NCI-H1105 (cell line): Measurements from ENCODE around the gene VAMP8.
"Not testable (repeated sequence)": the region's sequence is repeated elsewhere in the genome, so short reads cannot be mapped to it uniquely, and the experiment has no call there.

ENCODE experiments used
- DNase-seq: peaks from one replicate; lab custom pipeline; 2025; lab: John Stamatoyannopoulos, UW

VAMP8 gene

DNA sequence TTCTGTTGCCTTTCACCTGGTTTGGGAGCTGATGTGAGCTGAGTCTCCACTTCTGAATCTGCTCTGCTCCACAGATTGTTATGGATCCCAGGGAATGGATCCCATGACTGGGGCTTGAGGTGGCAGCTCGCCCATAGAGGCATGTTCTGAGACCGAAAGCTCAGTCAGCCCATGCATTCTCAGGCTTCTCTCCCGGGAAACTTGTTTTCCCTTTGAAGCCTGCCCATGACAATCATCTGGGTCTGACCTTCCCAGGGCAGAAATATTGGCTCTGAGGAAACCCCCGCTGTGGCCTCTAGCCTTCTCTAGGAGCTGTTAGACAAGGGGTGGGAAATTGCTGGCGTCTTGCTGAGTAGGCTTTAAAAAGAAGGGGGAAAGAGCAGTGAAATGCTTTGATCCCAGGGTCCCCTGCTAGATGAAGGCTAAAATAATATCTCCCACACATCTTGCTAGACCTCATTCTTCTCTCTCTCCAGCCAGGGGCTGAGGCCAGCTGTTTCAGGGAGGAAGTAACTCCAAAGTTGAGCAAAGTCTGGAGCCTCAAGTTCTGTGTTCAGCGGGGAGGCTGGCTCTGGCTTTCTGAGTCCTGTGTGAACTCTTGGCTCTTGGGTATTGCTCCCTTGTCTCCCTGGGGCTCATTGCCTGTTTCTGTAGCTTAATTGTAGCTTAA lies 2.0 kb downstream of the VAMP8 start:
- DNase-seq: no peak

DNA sequence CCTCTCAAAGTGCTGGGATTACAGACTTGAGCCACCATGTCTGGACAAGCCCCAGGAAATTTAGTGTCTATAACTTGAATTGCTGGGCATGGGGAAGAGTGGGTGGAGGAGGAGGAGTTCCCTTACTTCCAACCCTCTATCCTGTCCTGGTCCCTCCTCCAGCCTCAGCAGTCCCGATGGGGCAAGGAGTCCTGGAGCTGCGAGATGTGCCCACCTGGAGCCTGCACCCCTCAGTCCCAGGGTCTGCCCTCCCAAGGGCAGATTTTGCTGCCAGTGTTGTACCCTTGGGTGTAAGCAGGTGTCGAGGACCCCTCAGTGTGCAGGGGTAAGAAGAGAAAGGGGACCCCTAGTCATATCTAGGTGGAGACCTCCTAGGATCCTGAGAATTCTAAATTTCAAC lies 2.8 kb downstream of the VAMP8 start:
- no peak for DNase-seq

DNA sequence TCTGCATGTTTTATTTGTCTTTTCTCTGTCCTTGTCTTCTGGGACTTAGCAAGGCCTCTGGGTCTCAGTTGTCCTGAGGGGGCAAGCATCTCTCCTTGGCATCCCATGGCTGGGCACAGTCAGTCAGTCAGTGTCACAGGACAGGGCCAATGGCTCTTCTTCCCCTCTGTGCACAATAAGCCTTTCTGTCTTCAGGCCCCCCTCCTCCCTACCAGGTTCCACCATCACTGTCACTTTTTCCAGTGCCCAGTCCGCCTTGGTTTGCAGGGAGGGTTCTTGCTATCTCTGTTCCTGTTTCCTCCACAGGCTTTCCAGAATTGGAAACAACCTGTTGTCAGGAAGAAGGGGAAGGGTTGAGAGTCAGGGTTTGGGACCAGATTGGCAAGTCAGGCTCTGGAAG lies 5.1 kb downstream of the VAMP8 start:
- DNase-seq: no peak

DNA sequence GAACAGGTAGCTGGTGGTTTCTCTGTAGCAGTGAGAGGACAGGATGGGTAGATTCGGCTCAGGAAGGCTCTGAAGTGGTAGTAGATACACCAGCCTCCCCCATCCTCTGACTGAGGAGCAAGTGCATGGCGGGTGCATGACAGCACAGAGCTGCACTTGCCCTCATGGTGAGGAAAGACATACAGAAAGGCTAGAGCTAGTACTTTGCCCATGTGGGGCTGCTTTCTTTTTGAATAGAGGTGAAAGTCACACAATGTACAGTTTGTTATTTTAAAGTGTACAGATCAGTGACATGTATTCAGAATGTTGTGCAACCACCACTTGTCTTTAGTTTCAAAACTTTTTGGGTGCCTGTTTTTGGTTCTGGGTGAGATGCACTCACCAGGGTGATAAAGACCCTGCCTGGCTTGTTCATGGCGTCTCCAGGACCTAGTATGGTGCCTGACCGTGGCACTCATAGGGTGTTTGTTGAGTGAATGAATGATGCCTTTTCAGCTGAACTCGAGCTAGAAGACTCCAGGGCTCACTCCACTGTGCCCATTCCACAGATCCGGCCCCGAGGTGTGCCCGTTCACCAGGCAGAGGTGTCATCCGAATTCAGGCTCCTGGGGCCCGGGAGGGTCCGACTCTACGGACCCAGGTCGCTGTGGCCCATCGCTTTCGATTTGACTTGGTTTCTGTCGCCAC lies 6.4 kb downstream of the VAMP8 start:
- DNase-seq: no peak

DNA sequence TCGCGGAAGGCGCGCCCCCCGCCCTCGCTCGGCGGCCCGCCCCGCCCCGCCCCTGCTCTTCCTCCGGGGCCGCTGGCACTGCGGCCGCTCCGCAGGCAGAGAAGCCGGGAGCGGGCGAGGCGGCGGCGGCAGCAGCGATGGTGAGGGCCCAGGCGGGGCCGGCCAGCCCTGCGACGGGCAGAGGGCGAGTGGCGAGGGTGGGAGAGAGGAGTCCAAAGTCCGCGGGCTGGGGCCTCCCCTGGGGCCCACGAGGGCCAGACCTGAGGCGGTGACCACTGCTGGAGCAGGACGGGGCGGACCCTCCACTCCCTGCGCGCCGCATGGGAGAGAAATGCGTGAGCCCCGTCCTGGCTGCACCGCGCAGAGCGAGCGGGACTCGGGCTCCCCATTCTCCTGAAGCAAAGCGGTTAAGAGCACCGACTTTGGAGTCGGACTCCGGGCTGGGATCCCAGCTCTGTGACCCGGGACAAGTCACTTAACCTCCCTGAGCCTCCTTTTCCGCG lies 7.0 kb downstream of the VAMP8 start, which contains the start of gene VAMP5:
VAMP5 (plus strand) TSS at position 78 of the 503 bp plus-strand sequence; CDS start at position 138, 60 bp downstream.
- no peak for DNase-seq

DNA sequence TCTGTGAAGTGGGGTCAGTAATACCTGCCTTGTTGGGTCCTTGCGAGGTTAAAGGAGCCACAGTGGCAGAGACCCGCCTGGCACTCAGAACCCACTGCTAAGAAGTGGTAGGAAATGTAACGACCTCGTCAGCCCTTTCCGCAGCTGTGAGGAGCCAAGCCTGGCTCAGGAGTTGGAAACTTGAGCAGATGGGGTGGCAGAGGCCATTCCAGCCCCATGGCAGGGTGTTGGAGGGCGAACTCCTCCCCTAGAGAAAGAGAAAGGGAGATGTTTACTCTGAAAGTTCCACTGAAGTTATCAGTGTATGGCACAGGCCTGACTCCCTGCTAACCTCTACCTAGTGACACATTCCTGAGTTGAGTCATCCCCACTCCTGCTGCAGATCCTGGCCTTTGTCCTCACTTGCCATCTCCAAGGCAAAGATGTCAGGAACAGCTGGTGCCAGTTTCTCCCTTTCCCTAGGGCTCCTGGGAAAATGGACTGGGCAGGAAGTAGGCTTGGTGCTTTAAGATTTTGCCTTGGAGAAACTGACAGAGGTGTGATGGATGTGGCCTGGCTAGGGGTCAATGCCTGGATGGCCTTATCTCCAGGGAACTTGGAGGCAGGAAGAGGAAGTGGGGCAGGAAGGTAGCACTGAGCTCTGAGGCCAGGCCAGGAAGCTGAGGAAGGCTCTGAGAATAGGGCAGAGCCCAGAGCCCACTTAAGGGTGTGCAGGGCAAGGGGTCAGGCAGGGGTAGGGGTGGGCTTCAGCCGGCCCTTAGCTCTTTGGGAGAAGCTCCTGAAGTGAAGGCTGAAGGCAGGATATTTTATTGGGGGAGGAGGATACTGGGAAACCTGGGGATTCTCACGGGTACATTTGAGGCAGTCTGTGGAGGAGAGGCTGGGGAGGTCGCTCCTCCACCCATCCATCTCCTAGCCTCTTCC lies 7.7 kb downstream of the VAMP8 start:
- DNase-seq: no peak

DNA sequence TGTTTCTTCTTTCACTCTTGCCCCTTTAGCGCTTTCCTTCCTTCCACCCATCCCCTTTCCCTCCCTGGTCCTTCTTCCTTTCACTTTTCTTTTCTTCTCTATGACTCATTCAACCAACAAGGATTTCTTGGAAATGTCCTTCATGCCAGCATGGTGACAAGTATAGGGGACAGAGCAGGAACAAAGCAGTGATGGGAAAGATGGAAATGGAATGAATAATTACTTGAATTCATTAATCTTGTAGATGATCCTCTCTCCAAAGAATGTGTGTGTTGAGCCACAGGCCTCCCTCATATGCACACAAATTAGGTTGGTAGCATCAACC lies 8.4 kb downstream of the VAMP8 start:
- DNase-seq: no peak

DNA sequence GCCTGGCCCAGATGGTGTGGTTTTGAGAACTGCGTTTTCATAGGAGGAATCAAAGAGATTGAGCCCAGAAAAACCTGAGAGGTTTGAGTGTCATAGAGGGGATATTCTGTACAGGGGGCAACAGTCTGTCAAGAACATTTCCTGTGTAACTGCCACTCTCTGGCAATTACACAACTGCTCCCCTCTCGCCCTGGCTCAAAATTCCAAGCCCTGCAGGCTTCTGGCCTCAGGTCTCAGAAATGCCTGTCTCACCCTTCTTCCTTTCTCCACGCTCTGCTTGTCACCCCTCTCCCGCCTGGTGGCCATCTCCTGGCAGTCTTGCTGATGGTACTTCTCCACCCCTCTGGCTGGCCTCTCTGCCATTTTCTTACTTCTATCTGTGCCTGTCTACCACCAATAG lies 10.8 kb downstream of the VAMP8 start:
- no peak for DNase-seq

DNA sequence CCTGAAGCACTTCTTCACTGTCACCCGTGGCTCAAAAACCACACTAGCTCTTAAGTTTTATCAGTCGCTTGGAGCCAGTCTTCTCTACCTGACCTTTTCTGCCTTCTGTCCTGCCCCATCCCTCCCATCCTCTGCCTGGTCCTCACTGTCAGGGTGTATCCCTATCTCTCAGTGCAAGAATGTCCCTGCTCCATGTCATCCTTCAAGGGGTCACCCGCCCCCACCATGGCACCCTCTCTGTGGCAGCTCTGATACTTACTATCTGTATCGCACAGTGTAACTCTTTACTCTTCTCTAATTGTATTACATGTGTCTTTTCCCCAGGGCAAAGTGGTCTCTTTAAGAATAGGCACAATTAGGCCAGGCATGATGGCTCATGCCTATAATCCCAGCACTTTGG lies 11.3 kb downstream of the VAMP8 start:
- no peak for DNase-seq

DNA sequence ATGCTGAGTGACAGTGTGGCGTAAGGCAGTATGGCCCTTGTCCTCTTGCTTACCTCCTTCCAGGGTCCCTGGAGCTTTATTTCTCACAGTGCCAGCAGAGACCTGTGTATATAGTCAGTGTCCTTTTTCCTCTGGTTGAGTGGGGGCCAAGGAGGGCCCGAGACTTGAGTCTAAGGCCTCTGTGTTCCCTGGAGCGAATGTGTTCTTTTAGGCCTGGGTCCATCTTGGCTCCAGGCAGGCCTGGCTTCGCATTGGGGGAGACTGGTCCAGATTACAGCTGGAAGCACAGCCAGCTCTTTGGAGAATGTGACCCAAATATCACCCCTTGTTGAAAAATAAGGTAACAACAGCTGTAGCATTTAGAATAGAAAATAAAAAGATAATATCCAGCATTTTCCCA lies 11.8 kb downstream of the VAMP8 start:
- no peak for DNase-seq

DNA sequence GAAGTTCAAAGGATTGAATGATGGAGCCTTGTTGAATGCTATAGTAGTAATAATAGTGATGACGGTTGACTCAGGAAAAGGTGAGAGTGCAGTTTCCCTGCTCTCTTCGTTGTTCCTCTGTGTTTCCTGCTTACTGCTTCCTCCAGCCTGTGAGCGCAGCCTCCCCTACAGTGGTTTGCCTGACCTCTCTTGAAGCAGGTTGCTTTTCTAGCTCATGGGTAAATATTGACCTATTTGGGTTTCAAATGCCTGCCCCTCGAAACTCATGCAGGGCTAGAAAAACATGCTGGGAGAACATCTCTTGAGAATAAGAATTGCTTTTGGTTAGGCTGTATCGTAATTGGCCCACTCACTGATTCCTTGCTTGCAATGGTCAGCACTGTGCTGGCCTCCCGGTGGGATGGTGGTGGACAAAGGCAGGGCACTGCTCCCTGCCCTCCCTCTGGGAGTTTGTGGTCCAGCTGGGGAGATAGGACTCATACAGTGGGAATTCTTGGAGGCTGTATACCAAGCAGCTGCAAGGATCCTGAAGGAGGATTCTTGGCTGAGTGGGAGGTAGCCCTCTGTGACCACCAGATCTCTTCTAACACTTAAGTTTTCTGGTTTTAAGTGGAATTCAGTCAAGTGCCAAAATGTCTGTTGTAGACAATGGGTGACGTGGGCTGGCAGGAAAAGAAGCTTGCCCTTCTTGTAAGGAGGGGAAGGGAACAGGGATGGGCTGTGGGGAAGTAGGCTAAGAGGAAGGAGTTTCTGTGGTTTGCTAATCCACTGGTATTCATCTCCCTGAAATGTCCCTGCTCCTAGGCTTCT lies 12.8 kb downstream of the VAMP8 start:
- DNase-seq: no peak

DNA sequence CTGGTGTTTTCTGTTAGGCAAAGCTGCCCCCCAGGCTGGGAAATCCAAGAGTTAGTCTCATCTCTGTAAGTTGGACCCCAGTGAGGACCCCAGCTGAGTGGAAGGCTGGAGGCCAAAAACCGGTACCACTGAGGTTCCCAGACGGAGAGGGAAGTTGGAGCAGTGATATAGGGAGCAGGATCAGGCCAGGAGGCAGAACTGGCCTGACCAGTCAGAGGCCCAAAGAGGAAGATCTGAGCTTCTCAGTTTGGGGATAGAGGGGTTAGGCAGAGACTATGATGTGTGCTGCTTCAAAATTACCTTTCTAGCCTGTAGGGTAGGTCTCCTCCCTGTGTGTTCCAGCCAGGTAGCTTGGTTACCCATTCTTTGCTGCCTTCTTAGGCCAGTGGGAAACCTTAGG lies 13.6 kb downstream of the VAMP8 start:
- DNase-seq: no peak

DNA sequence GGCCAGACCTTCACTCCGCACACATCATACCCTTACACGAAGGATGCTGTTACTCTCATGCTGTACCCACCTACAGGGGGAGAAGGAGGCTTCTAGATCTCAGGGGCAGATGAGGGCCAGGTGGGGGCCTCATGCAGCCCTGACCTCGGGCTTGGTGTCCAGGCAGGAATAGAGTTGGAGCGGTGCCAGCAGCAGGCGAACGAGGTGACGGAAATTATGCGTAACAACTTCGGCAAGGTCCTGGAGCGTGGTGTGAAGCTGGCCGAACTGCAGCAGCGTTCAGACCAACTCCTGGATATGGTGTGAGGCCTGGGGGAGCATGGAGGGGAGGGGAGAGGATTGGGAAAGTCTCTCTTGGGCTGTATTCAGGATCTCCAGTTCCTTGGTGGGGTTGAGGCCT lies 14.2 kb downstream of the VAMP8 start:
- DNase-seq: no peak

DNA sequence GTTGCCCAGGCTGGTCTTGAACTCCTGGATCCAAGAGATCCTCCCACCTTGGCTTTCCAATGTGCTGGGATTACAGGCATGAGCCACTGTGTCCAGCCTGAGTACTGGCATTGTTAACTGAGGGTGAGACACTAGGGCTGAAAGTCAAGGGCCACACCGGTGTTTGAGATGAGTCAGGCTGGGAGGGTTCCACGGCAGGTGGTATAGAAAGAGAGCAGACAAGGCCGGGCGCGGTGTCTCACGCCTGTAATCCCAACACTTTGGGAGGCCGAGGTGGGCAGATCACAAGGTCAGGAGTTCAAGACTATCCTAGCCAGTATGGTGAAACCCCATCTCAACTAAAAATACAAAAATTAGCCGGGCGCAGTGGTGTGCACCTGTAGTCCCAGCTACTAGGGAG lies 14.9 kb downstream of the VAMP8 start:
- DNase-seq: not testable (repeated sequence)

DNA sequence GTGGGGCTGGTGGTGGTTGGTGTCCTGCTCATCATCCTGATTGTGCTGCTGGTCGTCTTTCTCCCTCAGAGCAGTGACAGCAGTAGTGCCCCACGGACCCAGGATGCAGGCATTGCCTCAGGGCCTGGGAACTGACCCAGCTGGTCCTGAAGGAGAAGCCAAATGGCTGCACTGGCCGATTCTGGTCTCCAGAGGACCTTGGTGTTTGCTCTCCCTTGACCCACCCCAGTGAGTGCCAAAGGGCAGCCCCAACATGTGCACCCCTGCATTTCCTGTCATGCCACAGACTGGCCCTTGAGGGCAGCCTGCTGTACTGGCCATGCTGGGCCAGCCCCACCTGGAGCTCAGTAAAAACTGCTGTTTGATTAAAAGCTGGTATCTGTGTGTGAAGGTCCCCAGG lies 15.6 kb downstream of the VAMP8 start:
- no peak for DNase-seq

DNA sequence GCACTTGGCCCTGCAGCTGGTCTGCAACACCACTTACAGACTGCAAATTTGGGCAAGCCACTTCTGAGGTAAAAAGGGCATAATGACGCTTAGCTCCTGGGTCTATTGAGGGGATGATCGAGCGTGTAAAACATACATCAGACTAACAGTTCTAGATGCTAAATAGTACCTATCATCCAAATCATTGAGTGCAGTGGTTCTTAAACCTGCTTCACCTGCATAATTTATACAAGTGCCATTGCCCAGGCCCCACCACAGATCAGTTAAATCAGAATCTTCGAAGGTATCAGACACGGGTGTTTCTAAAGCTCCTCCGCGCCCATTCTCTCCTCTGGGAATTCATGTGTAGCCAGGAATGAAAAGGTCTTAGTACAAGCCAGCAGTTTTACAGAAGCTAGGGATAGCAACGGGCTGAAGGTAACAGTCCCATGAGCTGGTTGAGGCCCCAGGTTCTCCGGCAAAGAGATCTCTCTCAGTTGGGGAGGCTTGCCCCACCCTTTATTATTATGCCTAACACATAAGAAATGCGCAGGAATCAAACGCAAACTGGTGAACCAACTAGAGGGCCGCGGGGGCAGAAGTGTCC lies 17.4 kb downstream of the VAMP8 start:
- DNase-seq: no peak

DNA sequence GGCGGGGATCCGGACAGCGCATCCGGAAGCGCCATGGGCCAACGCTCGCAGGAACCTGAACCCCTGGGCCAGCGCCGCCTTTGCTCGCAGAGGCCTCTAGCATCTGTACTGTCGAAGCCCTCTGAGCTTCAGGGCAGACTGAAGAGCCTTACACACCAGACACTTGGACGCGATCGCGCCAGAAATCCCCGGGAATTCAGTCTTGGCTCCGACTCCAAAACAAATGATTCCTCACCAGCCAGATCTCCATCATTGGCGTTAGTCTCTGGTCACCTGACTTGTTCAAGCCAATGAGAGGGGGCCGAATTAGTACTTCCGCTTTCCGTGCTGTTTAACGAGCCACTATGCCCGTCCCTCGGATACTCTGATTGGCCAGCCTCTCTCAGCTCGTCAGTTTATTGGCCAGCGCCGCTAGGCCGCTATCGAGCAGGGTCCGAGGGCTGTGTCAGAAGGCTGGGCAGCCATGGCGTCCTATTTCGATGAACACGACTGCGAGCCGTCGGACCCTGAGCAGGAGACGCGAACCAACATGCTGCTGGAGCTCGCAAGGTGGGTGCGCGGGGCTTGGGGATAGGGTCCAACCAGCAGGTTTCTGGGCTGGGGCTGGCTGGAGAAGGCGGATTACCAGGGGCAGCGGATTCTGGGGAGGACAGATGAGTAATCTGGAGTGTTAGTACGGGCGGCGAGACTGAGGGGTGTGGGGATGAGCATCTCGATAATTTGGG lies 18.1 kb downstream of the VAMP8 start, which contains the start of gene RNF181:
RNF181 (plus strand) TSS at position 445 of the 725 bp plus-strand sequence; CDS start at position 464, 19 bp downstream.
- peak; percentile 92 for DNase-seq

DNA sequence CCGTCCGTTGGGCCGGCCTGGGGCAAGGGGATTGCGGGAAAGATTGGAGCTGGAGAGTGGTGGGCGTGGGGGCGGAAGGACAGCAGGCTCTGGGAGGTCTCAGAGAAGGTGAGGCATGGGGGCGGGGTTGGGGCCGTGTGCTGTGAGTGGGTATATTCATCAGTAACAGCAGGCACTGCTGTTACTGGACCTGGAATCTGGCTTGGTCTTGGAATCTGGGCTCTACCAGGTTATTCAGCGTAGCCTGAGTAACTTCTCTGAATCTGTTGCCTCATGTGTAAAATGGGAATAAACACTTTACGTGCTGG lies 18.6 kb downstream of the VAMP8 start:
- no peak for DNase-seq

DNA sequence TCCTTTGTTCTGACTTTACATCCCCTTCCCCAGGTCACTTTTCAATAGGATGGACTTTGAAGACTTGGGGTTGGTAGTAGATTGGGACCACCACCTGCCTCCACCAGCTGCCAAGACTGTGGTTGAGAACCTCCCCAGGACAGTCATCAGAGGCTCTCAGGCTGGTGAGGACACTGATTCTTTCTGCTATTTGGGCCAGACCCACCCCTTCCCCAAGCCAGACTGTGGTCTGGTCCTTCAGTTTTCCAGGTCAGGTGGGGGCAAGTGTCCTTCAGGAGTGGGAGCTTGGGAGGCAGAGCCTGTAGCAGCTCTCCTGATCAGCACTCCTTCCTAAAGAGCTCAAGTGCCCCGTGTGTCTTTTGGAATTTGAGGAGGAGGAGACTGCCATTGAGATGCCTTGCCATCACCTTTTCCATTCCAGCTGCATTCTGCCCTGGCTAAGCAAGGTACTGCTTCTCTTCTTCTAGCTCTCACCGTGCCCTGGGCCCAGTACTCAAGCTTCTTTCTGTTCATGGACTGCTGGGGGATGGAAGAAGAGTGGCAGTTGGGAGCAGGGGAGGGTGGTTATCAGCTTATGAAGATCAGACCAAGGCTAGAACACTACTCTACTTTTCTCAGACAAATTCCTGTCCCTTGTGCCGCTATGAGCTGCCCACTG lies 19.2 kb downstream of the VAMP8 start:
- no peak for DNase-seq

DNA sequence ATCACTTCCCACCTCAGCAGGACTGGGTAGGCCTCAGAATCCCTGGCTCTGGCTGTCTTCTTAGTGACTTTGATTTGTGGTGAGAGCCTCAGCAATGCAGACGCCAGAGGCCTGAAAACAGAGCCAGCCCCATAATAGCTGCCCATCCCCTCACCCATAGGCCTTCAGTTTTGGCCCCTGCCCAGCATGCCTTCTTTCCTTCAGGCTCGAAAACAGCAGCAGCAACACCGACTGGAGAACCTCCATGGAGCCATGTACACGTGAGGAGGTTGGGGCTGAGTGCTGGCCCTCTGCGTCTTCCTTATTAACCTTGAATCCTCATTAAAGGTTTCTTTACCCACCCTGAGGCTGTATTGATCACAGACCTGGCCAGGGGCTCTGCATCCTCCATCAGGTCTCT lies 19.9 kb downstream of the VAMP8 start:
- DNase-seq: no peak
